CD4-positive, alpha-beta T cell treated with Interleukin-10 for 1 hour (primary cell): Measurements from ENCODE around the gene LIMA1.

Experiments
- DNase-seq: peaks from one replicate; pipeline ENCODE4 v3.0.0-alpha.2; 2020

LIMA1 gene

DNA sequence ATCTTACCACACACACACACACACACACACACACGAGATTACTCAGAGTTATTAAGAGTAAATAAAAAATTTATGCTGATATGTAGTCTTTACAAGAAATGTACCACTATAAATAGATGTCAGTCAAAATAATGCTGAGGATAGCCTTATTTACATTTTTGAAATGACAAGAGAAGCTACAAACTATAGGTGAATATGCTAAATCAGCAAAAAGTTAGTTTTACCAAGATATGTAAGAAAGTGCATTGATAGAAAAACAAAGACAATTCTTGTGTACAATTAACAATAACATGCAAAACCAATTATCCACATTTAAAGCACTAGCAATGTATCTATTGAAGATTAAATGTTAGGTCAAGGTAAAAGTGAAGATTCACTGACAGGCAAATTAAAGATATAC, 69.3 kb downstream of the LIMA1 start:
- no peak for DNase-seq

- no peak for DNase-seq
Observed at GRCh38 chr12:50213439-50213838, 69.9 kb downstream of the LIMA1 start.

GRCh38 chr12:50212071-50212467, 71.3 kb downstream of the LIMA1 start:
- no peak for DNase-seq

DNA sequence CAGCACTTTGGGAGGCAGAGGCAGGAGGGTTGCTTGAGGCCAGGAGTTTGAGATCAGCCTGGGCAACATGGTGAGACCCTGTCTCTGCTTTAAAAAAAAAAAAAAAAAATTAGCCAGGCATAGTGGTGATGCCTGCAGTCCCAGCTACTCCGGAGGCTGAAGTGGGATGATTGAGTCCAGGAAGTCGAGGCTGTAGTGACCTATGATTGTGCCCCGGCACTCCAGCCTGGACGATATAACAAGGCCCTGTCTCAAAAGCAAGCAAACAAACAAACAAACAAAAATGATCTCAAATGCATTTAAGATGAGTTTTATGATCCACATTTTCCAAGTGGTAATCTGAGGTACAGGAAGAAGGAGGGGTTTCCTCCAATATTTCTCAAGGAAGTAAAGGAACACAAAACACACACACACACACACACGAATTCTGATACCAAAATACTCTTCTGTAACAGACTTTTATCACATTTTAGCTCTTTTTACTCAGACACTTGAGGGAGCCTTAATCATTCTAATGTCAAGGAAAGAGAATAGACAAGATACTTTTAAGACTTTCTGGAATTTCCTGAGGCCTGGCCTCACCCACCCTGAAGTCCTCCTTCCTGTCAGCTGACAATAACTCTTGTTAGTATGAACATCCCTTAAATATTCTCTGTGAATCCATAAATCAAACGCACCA, 71.8 kb downstream of the LIMA1 start:
- DNase-seq, result no peak

DNA sequence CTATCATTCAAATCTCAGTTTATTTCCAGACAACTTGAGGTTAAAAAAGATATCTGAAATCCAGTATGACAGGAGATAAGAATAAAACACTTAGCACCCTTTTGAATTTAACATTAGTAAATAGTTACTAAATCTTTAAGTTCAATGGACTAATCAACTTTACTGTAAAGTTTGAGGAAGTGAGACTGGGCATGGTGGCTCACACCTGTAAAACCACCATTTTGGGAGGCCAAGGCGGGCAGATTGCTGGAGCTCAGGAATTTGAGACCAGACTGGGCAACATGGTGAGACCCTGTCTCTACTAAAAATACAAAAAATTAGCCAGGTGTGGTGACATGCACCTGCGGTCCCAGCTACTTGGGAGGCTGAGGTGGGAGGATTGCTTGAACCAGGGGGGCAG, 75.9 kb downstream of the LIMA1 start:
- no peak for DNase-seq

- no peak for DNase-seq
Observed at GRCh38 chr12:50205648-50206047, 77.7 kb downstream of the LIMA1 start.

GRCh38 chr12:50203691-50204090, 79.6 kb downstream of the LIMA1 start:
- DNase-seq, result no peak

GRCh38 chr12:50201987-50202521, 81.3 kb downstream of the LIMA1 start:
- DNase-seq, result no peak

DNA sequence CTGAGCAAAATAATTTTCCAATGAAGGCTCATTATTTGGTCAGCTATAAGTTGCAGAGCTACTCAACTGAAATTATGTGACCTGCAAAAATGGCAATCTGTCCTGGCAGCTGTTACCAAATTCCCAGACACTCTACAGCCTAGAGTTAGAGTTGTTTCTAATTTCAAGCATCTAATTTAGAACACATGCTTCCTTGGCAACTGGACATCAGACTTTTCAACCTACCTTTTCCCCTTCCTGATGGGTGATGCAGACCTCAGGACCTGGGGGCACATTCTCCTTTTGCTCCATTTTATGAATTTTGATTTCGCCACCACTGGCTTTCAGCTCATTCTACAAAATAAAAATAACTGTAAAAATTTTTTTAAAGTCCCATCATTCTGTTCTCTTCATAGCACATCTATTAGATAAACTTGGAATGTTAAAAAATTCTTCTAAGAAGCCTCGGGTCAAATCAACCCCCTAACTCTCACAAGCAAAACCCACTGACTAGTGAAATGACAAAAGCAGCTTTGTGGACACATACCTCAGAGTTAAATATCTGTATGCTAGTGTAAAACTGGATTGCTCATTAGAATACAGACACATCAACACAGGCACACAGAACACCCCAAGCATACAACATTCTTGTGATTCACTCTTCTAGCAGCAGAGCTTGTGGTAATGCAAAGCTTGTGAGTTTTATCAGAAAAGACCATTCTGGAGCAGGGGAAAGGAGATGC, 82.6 kb downstream of the LIMA1 start:
- DNase-seq, result no peak

GRCh38 chr12:50198829-50199228, 84.5 kb downstream of the LIMA1 start:
- no peak for DNase-seq

GRCh38 chr12:50197297-50197727, 86.0 kb downstream of the LIMA1 start:
- DNase-seq, result no peak

DNA sequence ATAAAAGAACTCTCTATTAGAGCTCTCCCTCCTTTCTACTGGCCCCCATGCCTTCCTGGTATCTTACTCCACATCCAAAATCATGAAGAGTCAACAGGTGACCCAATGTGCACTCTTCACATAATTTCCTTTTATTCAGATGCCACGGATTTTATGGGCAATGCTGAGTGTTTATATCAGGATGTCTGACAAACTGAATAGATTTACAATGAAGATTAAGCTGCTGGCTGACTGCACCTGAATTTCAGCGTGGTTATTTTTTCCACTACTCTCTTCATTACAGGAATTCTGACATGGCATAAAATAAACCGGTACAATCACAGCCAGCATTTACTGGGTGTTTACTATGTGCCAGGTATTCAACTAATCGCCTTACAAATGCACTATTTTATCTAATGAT, 86.8 kb downstream of the LIMA1 start:
- DNase-seq, result no peak

- DNase-seq, result no peak
Observed at GRCh38 chr12:50195832-50196231, 87.5 kb downstream of the LIMA1 start.

DNA sequence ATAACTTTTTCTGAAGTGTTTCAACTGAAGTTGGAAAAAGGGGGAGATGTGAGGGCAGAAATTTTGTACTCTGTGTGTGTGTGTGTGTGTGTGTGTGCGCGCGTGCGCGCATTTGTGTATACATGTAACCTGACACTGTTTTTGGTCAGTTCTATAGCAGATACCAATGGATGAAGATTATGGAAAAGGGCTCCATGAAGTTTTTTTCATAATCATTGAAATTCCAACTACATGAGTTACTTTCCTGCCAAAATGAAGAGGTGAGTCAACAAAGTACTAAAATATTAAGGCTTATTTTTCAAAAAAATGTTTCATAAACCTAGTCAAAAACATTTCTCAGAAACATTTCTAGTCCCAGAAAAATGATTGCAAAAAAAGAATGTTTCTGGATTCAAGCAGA, 90.4 kb downstream of the LIMA1 start:
- no peak for DNase-seq

DNA sequence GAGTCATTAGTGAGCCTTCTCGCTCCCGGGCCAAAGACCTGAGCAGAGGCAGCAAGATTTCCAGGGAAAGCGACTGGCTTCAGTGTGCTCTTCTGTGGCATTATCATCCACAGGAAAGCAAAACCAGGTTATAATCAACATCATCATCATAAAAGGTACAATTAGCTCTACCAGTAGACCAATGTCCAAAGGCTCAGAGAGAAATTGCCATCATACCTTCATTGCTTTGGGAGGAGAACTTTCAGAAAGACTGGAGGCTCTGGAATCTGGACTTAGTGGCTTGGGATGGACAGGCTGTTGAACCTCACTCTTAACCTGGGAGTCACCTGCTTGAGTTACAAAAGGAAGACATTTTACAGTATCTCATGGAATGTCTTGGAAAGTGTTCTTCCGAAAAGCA, 91.1 kb downstream of the LIMA1 start:
- no peak for DNase-seq

DNA sequence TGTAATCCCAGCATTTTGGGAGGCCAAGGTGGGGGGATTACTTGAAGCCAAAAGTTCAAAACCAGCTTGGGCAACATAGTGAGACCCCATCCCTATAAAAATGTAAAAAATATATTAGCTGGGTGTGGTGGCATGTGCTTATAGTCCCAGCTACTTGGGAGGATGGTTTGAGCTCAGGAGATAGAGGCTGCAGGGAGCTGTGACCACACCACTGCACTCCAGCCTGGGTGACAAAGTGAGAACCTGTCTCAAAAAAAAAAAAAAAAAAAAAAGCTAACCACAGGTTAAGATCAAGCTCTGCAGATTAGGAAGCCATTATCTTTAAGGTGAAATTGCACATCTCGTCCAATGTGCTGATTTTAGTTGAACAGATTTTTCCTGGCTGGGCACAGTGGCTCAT, 92.5 kb downstream of the LIMA1 start:
- no peak for DNase-seq

GRCh38 chr12:50188875-50189575, 94.3 kb downstream of the LIMA1 start:
- peak; percentile 35 for DNase-seq

- DNase-seq, result no peak
Observed at GRCh38 chr12:50188241-50188781, 95.0 kb downstream of the LIMA1 start.

- DNase-seq, result no peak
Observed at GRCh38 chr12:50187084-50187900, 96.0 kb downstream of the LIMA1 start.

GRCh38 chr12:50186681-50187080, 96.6 kb downstream of the LIMA1 start:
- DNase-seq, result no peak

GRCh38 chr12:50185970-50186663, 97.2 kb downstream of the LIMA1 start:
- no peak for DNase-seq

DNA sequence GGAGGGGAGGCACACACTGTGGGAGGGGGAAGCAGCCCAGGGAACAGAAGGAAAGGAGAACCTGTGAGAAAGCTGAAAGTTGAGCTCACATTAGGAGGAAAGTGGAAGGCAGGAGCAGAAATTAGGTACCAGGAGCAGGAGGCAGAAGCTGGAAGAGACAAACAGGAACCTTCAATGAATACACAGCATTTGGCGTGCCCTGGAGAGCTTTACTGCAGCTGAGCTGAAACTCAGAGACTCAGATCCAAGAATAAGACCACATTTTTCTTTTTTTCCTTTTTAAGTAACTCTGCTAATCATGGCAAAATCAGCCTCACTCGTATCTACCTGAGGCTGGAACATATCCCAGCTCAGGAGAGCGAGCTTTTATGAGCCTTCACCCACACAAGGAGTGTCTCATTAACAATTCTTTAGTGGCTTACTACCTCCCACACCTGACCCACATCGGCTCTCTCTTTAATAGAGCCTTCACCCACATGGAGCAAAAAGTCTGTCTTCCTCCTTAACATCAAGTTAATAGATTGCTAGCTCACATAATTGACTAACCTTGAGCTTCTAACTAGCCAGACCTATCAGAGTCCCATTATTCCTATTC, 97.9 kb downstream of the LIMA1 start:
- DNase-seq, result no peak
